Glutamatergic neuron (in vitro differentiated cells): ENCODE measurements around the gene LIN37. TPM values are rescaled to one million over a fixed set of nuclear protein-coding genes. Genes with fewer than 3 reads are reported as not detected.

ENCODE experiments used
- DNase-seq: peaks from one replicate; pipeline ENCODE4 v3.0.0; 2022
- H3K27ac Mint-ChIP-seq: one replicate; pipeline ENCODE4 v1.8.0; 2020; ENCODE audit warnings: mild to moderate bottlenecking, mixed read lengths, inconsistent platforms; ENCODE audit not compliant: unreplicated experiment
- H3K27me3 Mint-ChIP-seq: one replicate; pipeline ENCODE4 v1.8.0; 2020; ENCODE audit warnings: mild to moderate bottlenecking, moderate library complexity, mixed read lengths, inconsistent platforms; ENCODE audit not compliant: unreplicated experiment
- H3K36me3 Mint-ChIP-seq: one replicate; pipeline ENCODE4 v1.8.0; 2020; ENCODE audit warnings: mild to moderate bottlenecking, mixed read lengths, inconsistent platforms; ENCODE audit not compliant: unreplicated experiment
- H3K4me1 Mint-ChIP-seq: one replicate; pipeline ENCODE4 v1.8.0; 2020; ENCODE audit warnings: mild to moderate bottlenecking, low read depth, mixed read lengths, inconsistent platforms; ENCODE audit not compliant: unreplicated experiment
- H3K4me3 Mint-ChIP-seq: one replicate; pipeline ENCODE4 v1.8.0; 2020; ENCODE audit warnings: mild to moderate bottlenecking, mixed read lengths, inconsistent platforms; ENCODE audit not compliant: unreplicated experiment
- H3K9me3 Mint-ChIP-seq: one replicate; pipeline ENCODE4 v1.8.0; 2020; ENCODE audit warnings: mild to moderate bottlenecking, moderate library complexity, mixed read lengths, inconsistent platforms; ENCODE audit not compliant: unreplicated experiment
- total RNA-seq: library from RNA; stranded (reverse); fragmentation: NEBNext Ultra II Directional; extraction: Animal tissue kit (Norgen Biotek cat#: 25700); gene quantifications from one replicate; pipeline ENCODE4 v1.2.1, GENCODE V29; 2021; ENCODE audit not compliant: unreplicated experiment
- TF ChIP-seq, protein P1 (sequence below): fragments of 200-600 bp; sonication (generic); IDR thresholded peaks from one replicate; pipeline ENCODE4 v1.5.0; 2021; ENCODE audit not compliant: partially characterized antibody, unreplicated experiment

LIN37 gene
- total RNA-seq, 1 donor from 2014 or later, result 29.8 TPM

DNA sequence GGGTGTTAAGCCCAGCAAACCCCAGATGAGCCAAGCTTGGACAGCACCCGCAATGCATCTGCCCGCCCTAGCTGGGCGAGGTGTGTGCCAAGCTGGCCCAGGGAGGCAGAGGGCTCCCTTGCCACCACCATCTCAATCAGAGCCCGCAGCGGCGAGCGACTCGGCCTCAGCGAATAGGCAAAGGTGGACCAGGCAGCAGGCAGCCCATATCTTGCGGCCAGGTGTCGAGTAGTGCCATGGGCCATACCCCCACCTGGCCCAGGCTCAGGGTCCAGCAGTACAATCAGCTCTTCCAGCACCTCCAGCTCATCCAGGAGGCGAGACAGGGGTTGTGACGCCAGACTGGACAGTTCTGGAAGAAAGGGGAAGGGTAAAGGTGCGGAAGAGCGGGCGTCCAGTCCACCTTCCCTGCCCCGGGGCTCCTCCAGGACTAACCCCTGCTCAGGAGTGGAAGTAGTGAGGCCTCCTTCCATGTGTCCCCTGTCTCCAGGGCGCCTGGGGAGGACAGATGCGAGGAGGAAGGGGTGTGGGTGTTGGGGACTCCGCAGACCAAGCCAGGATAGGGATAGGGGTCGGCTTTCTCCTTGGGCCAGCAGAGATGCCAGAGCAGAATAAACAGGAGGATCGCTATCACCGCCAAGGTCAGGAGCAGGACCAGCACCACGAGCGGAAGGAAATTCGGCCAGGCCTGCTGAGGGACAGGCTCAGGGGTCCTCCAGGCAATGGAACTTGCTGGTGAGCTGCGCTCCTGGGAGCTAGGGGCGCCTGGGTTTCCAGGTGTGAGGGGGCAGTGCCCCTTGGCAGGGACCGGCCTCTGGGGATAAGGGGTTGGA, 8.9 kb upstream of the LIN37 start:
- peaks cover 12% of the 10 kb centered on the region for H3K9me3 Mint-ChIP-seq
- no peak overlapping the region for H3K27ac Mint-ChIP-seq
- no peak for DNase-seq
- no peaks in the 10 kb centered on the region for H3K4me1 Mint-ChIP-seq
- peak overlapping the region; percentile 70 for H3K4me3 Mint-ChIP-seq
- peaks cover 4% of the 10 kb centered on the region for H3K36me3 Mint-ChIP-seq
- TF ChIP-seq, protein P1, sequence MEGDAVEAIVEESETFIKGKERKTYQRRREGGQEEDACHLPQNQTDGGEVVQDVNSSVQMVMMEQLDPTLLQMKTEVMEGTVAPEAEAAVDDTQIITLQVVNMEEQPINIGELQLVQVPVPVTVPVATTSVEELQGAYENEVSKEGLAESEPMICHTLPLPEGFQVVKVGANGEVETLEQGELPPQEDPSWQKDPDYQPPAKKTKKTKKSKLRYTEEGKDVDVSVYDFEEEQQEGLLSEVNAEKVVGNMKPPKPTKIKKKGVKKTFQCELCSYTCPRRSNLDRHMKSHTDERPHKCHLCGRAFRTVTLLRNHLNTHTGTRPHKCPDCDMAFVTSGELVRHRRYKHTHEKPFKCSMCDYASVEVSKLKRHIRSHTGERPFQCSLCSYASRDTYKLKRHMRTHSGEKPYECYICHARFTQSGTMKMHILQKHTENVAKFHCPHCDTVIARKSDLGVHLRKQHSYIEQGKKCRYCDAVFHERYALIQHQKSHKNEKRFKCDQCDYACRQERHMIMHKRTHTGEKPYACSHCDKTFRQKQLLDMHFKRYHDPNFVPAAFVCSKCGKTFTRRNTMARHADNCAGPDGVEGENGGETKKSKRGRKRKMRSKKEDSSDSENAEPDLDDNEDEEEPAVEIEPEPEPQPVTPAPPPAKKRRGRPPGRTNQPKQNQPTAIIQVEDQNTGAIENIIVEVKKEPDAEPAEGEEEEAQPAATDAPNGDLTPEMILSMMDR, result no peak
- peaks cover 2% of the 10 kb centered on the region for H3K27me3 Mint-ChIP-seq

DNA sequence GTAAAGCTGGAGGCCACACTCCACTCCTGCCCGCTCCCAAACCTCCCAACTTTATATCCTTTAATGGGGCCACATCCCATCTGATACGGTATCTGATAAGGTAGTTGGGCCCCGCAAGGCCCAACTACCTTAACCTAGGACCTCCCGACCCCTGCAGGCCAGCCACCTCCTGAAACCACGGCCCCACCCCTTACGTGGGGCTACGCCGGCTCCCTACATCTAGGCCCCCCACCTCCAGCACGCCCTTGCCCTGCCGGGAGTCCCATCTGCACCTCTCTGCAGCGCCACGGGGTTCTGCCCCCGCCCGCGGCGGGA, 8.3 kb upstream of the LIN37 start:
- H3K27ac Mint-ChIP-seq, result no peak overlapping the region
- H3K27me3 Mint-ChIP-seq, result no peaks in the 10 kb centered on the region
- TF ChIP-seq, protein P1, result no peak
- peaks cover 12% of the 10 kb centered on the region for H3K9me3 Mint-ChIP-seq
- no peak for DNase-seq
- peak overlapping the region; percentile 91 for H3K4me3 Mint-ChIP-seq
- peaks cover 4% of the 10 kb centered on the region for H3K36me3 Mint-ChIP-seq
- no peaks in the 10 kb centered on the region for H3K4me1 Mint-ChIP-seq

DNA sequence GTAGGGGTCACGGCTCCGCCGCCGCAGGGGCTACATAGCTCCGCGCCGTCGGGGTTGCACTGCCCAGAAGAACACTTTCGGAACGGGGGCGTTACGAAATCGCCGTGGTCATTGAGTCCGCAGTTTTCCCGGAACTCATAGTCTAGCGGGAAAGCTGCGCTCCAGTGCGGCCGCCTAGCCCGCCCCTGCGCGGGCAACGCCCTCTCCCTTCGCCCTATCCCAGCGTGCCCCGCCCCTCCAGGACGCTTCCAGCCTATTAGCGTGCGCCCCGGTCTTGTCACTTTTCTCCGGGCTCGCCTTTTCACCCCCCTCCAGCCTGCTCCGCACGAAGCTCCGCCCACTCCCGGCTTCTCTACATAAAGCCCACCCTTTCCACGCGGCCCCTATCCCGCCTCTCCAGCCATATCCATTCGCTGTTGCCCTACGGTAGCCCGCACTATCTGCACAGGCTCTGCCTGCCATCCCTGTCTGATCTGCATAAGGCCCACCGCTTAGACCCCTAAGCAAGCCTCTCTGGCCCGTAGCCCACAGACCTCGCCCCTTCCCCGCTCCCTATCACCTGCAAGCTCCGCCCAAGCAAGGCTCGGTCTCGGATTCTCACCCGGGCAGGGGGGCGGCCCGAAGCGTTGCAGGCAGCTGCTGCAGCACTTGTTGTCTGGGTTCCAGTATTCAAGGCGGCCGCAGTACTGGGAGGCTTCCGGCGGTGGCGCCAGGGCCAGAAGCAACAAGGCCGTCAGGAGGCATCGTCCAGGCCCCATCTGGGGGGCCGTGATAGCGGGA, 7.8 kb upstream of the LIN37 start:
- no peaks in the 10 kb centered on the region for H3K27me3 Mint-ChIP-seq
- DNase-seq, result peak; percentile 99
- H3K4me1 Mint-ChIP-seq, result no peaks in the 10 kb centered on the region
- H3K27ac Mint-ChIP-seq, result peak overlapping the region; percentile 95
- H3K4me3 Mint-ChIP-seq, result peak overlapping the region; percentile 91
- H3K36me3 Mint-ChIP-seq, result peaks cover 2% of the 10 kb centered on the region
- peaks cover 12% of the 10 kb centered on the region for H3K9me3 Mint-ChIP-seq
- TF ChIP-seq, protein P1, result peak; percentile 11

DNA sequence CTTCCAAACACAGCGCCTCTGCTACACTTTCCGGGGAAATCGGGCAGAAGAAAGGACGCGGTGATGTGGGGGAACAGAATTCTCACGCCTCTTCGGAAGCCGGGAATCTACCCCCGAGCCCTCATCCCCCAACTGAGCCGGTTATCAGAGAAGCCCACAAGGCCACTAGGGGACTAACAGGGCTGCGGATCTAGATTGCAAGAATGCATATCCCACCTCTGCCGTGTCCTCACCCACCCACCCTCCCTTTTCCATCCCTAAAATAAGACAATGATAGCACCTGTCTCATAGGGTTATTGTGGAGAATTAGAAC, 7.2 kb upstream of the LIN37 start:
- Mint-ChIP-seq H3K9me3 (peaks cover 12% of the 10 kb centered on the region), H3K27ac (peak overlapping the region; percentile 95), H3K4me1 (peaks cover 1% of the 10 kb centered on the region), H3K36me3 (no peaks in the 10 kb centered on the region), H3K27me3 (no peaks in the 10 kb centered on the region), H3K4me3 (peak overlapping the region; percentile 91)
- DNase-seq, result no peak
- TF ChIP-seq, protein P1, result peak; percentile 9

DNA sequence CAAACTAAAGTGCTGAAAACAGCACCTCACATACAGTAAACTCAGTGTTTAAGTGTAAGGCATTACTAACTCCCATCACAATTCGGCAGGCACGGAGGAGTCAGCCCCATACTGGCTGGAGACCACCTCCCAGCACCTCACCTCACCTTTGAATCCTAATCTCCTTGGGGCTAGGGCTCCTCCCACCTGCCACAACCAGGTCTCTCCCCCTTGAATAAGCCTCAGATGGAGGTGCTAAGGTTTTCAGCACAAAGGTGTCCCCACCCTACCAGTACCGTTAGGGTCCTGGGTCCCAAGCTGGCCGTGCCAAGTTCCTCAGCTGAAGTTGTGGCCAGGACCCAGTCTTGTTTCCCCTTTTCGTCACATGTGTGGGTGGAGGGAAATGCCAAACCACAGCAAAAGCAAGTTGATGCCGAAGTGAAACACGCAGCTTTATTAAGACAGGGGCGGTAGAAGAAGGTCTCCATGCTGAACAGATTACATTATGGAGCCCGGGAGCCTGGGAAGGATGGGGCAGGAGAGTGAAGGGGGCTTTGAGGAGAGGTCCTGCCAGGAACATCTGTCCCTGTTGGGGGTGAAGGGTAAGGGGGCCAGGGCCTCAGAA, 6.2 kb upstream of the LIN37 start, which contains the start of gene IGFLR1:
IGFLR1 (minus strand) TSS at position 332 of the 604 bp plus-strand sequence. CDS start 1,272 bp downstream, outside the sequence.
- H3K4me3 Mint-ChIP-seq, result peak within 1 kb of the TSS; percentile 52
- no peaks in the 10 kb centered on the region for H3K36me3 Mint-ChIP-seq
- peaks cover 6% of the 10 kb centered on the region for H3K4me1 Mint-ChIP-seq
- peak within 1 kb of the TSS; percentile 62 for H3K27ac Mint-ChIP-seq
- H3K27me3 Mint-ChIP-seq, result no peaks in the 10 kb centered on the region
- DNase-seq, result no peak
- H3K9me3 Mint-ChIP-seq, result peaks cover 10% of the 10 kb centered on the region
- TF ChIP-seq, protein P1, result no peak
